DLD1 (cell line): Measurements from ENCODE around the gene ADAM12.

ENCODE experiments used
- in situ Hi-C: cut with HindIII; loops from 2 replicates; pipeline ENCODE4 v1.10.0; 2017; ENCODE audit warnings: low sequenced_read_pairs

The ADAM12 gene

DNA sequence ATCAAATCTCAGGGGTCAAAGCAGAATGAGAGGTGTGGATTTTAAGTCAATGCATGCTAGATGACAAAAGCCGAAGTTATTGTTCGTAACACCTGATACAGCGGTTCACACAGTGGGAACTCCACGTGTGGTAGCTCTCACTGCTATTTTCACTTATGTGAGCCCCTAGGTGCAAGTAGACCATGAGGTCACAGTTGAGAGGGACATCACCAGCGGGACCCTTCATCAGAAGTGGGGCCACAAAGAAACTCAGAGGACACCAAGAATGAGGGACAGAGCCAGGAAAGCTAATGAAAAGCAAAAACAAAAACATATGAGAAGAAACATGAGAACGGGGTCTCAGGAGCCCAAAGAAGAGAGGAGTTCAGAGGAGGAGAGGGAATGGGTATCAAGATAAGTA is 63.5 kb downstream of the ADAM12 start:
- in situ Hi-C loops = no loop called here

DNA sequence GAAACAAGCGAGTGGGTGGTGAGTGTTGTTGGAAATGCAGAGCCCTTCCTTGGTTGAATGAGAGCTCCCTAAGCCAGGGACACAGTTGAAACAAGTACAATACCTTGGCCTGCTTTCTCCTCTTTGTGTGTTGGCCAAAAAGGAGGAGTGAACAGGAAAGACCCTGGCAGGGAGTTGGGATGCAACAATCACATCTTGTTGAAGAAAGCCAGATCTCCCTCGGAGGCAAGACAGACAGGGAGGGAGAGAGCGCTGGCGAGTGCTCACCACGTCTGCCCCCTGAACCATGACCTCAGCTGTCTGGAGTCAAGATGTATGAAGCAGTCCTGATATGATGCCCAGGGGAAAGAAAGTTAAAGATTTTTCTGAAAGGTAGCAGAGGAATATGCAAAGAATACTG is 66.8 kb downstream of the ADAM12 start:
- in situ Hi-C loops = no loop called here

DNA sequence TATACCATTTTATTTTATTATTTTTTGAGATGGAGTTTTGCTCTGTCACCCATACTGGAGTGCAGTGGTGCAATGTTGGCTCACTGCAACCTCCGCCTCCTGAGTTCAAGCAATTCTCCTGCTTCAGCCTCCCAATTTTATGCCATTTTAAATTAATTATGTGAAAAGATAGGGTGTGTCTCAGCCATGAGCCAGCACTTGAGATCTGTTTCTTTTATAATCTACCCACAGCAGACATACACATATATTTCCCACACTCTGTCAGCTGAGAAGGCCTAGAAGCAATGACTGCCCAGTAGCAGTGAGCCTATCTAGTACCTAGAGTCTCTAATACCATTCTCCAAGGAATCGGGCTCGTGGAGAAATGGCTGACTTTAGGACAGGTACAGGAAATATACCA is 70.5 kb downstream of the ADAM12 start:
- in situ Hi-C loops = no loop called here

DNA sequence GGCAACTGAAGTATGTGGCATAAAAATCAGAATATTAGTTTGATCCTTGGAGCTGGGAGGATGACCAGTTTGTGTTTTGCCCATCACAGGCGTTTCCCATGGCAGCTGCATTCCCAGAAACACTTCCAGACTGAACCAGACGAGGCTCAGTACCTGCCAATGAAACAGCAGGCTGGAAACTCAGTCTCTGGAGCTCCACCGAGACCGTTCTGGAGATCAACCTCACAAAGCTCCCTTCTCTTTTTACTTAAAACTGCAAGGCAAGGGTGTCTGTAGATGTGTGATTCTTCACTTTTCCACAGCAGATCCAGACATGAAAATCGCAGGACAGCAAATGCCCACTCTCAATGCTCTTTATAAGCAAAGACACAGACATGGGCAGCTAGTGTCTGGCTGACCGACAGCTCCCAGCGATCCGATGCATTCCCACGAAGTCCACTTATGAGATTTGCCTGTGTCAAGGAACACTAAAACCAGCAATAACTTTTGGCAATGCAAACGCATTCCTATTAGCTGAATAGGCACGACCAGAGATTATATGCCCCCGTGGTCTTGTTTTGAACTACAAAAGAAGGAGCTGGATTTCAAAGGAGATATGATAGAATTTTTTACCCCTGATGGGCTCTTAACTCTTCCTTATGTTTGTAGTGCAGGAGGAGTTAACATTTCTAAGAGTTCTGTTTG is 72.6 kb downstream of the ADAM12 start:
- in situ Hi-C loops = no loop called here

DNA sequence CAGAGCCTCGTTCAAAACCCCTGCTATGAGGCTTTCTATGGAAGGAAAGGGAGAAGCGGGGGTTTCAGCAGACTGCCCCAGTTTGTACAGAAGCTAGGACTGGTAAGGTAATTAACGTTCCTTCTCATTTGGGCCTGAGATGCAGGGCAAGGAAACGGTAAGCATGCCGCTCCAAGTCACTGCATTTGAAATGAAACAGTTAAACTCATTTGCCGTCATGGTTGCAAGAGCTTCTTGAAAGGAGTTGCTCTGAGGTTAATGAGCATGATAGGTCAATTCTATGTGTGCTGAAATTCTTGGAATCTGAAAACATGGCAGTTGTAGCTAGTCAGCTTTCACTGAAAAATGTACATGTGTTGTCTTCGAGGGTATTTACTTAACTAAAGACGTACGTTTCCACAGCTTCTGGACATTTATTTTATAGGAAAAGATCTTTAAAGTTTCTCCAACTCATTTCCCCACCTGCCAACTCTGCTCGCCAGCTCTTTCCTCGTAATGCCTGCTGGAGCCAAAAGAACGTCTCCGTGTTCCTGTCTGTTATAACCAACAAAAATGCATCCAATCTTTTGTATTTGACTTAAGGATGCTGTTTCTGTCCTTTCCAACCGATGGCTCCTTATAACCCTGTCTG is 73.3 kb downstream of the ADAM12 start:
- in situ Hi-C loops = no loop called here

DNA sequence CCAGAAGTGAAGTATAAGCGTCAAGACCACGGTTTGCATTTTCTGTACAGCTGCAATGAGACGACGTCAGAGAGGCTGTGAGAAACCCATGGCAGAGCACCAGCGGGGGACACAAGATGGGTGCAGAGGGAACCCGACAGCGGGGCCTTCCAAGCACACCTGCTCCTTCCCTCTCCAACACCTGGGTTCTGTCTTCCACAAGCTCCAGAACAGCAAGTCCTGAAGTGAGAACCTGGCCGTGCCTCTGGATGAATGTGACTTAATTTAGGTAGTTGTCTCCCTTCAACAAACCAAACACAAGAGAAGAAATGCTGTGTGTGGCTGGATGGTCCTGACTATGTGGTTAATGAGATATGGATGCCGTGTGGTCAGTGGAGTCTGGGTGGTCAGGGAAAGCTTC is 76.1 kb downstream of the ADAM12 start:
- in situ Hi-C loops = no loop called here

DNA sequence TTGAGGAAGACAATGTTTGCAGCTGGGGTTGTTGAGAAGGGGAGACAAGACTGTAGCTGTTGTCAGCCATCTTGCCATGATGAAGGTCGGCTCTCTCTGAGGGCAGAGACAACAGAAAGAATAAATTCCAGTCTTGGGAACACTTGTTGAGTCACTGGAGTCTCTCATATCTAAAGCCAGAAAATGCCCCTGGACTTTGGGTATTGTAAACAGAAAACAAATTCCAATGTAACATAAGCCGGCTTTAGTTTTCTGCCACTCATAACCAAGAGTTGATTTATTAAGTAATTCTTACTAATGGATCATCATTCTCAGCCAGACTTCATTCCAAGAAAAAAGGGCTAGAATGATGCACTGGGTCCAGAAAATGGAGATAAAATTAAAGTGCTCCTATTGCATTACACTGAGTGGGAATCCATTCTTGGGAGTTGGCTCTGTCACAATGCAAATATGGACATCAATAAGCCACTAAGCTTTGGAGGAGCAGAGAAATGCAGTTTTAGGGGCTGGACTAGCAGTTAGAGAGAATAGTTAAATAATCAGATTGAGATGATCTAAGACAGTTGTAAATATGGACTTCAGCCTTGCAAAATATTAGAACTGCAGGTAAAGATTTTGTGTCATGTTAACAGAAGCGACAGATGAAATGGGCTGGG is 78.9 kb downstream of the ADAM12 start:
- in situ Hi-C loops = no loop called here

DNA sequence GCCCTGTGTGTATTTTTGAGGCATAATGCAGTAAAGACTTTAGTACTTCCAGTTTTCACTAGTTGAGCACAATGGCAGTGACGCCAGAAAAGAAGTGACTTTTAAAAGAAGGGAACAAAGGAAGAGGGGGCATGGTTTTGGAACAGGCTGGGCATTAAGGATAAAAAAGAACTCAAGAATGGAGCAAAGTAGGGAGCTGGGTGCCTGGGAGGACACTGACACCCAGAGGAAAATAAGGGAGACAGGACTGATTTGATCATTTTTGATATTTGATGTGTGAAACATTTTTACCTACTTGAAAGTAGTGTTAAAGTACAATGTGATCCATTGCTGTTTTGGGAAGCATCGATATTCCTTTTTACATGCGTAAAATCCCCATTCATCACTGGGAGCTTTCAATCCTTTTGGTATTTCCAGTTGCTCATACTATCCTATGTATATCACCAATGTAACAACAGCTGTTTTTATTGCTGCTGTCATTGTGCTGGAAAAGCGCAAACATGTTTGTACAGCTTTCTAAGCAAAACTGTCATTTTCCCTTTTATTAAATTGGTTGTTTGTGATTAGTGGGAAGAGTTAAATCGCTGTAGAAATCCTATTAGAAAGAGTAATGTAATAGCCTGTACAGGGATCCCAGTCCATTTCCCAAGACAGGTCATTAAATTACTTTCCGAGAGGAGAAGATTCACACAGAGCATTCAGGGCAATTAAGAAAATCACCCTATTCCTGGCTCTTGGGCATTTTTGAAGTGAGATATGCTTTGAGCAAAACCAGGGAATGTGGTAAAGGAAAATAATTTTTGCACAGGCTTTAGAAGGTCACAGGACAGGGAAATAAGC is 85.2 kb downstream of the ADAM12 start:
- in situ Hi-C loops = no loop called here

DNA sequence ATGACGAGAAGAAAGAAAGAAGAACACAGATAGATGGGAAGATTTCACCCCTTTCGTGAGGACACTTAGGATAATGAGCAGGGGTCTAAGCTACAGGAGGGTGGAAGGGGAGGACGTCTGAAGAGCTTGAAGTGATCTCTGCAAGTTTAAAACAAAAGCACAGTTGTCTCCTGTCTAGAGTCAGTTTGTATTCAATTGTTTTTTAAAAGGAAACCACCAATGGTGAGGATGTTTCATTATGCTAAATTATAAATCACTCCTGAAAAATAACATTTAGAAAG is 85.9 kb downstream of the ADAM12 start:
- in situ Hi-C loops = no loop called here

DNA sequence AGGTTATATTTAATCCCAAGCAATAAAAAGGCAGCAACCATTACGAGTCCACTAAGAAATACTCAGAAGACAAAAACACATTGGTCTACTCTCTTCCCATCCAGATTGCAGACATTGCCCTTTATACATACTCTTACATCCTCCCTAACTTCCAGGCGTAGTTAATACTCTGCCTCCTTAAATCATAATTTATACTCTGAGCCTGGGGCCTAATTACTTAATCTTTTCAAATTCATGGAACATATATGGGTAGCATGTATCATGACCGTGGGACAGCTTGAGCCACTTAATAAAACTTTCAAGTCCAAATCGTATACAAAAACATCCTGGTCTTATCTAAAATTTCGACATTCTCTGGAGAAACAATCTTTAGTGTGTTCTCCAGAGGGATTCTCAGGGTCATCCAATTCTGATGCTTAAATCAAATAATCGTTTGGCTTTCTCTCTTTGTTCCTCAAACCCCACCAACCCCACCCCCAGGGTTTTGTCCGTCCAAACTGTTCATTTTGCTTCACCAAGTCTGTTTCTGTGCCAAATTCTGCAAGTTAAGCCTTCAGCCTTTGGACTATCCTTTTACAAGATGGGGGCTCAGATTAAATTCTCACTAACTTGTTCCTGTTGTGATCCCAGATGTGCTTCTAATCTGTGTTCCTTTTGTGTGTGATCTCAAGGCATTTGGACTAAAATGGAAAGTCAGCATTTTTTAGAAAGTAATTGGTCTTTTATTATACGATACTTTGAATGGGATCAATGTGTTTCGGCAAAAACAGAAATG is 86.4 kb downstream of the ADAM12 start:
- in situ Hi-C loops = no loop called here

DNA sequence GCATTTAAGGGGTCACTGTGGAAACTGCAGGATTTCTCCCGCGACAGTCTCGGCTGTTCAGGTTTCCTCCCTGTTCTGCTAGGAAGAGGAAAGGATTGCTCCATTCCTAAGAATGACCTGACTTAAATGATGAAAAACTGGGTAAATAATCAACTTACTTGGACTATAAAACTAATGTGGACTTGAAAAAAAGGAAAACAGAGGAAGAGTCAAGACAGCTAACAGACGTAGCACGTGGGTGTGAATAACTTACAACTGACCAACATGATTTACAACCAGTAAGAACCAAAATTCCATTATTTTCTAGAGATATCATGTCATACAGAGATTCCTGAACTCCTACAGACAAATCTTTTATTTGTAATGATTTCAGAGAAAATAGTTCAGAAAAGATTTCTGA is 93.8 kb downstream of the ADAM12 start:
- in situ Hi-C loops = no loop called here

DNA sequence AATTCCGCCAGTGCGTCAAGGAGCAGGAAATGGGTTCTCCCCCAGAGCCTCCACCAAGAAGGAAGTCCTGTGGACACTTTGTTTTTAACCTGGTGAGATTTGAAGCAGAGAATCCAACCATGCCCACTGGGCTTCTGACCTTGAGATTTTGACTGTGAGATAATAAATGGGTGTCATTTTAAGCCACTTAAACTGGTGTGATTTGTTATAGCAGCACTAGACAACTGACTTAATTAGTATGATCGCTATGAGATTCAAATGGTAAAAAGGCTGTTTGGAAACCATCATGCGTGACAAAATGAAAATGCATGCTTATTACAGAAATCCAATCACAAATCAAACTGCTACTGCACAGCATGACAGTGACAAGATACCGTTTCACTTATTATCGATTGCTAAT is 98.0 kb downstream of the ADAM12 start:
- in situ Hi-C loops = no loop called here

DNA sequence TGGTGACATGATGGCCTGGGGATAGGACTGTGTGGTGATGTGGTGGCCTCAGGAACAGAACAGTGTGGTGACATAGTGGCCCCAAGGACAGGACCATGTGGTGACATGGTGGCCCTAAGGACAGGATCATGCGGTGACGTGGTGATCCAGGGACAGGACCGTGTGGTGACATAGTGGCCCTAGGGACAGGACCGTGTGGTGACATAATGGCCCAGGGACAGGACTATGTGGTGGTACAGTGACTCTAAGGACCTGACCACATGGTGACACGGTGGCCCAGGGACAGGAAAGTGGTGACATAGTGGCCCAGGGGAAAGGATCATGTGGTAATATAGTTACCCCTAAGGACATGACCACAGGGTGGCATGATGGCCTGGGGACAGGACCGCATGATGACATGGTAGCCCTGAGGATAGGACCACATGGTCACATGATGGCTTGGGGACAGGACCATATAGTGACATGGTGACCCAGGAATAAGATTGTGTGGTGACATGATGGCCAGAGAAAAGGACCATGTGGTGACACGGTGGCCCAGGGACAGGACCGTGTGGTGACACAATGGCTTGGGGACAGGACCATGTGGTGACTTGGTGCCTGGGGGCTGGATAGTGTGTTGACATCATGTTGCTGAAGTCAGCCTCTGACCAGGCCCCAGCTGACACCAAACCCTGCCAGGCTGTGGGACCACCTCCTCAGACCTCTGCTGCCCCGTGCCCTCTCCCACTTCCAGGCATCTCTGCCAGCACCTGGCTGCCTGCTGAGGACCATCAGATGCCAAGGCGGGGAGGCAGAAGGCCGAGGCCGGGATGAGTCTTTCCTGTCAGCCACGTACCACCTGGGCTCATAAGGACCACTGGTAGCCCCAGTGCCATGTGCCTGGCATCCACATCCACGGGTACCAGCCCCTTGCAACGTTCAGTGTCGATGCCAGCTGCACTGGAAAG is 99.5 kb downstream of the ADAM12 start:
- in situ Hi-C loops = no loop called here

DNA sequence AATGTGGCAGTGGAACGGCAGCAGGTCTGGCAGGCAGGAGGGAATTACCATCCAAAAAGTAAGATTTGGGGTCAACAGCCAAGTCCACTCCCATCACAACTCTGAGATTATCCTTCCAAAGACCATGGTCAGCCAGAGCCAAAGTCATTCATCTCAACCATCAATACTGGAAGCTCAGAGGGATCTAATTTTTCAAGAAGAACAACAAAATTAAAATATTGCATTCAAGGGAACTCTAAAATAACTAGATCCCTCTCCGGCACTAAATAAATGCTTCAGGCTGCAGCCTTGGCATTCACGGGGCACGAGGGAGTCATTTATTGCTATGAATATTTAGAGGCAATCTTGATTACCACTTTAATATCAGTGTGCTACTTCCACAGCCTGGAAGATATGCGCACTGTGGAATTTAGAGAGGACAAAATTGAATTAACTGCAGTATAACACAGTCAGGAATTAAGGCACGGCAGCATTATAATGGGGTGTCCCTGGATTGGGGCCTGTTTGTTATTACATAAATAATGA is 102.0 kb downstream of the ADAM12 start:
- in situ Hi-C loops = no loop called here

DNA sequence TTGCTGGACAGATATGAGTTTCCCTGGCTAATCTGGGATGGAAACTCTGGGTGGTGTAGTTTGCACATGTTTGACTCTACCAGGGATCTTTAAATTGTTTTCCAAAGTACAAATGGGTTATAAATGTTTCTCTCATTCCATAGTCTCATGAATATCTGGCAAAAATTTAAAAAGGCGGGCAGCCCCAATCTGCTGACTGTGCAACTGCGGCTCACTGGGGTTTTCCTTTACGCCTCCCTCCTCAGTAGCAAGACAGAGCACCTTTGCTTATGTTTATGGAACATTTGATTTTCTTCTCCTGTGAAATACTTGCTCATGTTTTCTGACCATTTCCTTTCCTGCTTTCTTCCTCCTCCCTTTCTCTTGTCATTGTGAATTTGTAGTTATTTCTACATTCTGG is 105.0 kb downstream of the ADAM12 start:
- in situ Hi-C loops = no loop called here

DNA sequence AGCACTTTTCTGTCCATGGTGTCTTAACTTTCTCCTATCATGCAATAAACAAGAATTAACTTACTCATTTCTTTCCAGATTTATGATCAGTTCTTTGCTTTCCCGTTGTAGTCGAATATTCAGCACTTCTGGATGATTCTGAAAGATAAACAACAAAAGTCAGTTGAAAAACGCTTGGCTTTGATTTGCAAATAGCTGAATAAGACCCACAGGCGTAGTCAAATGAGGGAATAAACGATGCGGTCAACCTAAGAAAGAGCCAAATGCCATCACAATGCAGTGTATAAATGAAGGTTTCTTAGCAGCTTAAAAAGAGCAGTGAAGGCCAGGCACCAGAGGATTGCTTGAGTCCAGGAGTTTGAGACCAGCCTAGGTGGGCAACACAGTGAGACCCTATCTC is 109.4 kb downstream of the ADAM12 start:
- in situ Hi-C loops = no loop called here

DNA sequence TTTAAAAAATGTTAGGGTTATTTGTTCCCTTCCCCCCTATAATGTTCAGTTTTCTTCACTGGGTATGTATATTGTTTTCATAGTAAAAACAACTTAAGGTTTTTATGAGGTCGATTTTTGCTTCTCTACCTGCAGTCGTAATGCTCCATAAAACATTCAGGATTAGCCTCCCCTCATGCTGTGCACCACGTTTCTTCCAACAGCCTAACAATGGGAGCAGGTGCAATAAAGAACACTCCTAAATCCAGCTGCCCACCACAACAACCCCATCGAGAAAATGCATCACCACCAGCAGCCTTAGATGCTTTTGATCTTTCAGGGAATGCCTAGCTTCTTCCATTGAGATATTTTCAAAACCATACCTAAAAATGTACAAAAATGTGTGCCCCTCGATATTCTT is 111.1 kb downstream of the ADAM12 start:
- in situ Hi-C loops = no loop called here

DNA sequence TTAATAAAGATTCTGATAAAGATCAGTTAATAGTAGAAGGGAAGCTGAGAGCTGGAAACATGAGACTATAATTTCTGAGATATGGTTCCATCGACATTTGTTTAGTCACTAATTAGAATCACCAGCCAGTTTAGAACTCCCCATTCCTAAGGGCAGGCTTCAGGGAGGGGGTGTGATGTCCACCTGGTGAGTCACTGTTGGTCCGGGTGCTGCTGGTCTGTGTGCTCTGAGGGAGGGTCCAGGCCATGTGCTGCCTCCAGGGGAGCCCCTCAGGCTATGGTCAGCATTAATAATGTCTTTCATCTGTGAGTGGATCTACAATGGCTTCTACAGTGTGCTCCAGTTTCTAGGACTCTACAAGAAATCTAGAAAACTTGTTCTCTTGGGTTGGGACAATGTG is 115.8 kb downstream of the ADAM12 start:
- in situ Hi-C loops = no loop called here

DNA sequence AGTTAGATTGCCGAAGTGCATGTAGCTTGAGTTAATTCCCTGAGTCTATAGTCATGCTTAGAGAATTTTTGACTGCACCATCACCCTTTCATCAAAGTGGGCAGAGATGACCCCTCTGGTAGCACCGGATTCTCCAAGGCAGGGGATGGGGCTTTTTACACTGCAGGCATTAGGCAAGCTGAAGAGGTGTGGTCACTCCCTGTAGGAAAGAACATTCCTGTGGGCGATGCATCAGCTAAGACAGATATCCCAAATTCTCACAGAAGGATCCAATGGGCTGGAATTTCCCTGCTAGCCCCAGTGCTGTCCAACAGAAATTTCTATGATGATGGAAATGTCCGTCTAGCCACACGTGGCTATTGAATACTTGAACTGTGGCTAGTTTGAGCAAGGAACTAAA is 118.2 kb downstream of the ADAM12 start:
- in situ Hi-C loops = no loop called here
